Measurements from ENCODE around the gene SMAP1. TPM values are rescaled to one million over a fixed set of nuclear protein-coding genes. Genes with fewer than 3 reads are reported as not detected.

SMAP1 gene
- total and polyA plus RNA-seq, 9 of the 15 experiments (the other 6 are each of a cell fraction or from before 2014, with no cell fraction given) = 11.4 to 26.4 (median 15.5) TPM

- peak; percentile 43 for TF ChIP-seq PRPF4 (IDR thresholded peaks at IDR 0.05; ENCODE audit: insufficient read depth, low read depth, low read length, poor library complexity, severe bottlenecking)
- peak; percentile 76 for TF ChIP-seq POLR2A (conservative IDR thresholded peaks at IDR 0.05)
- no peak for TF ChIP-seq ZNF77 (CRISPR knock-in tag; IDR thresholded peaks at IDR 0.05)
- TF ChIP-seq SRSF3 (IDR thresholded peaks at IDR 0.05; ENCODE audit: insufficient read depth, low read length) = no peak
- TF ChIP-seq MIER1 (IDR thresholded peaks at IDR 0.05; ENCODE audit: low read depth) = no peak
- no peak for TF ChIP-seq ZNF436 (CRISPR knock-in tag; IDR thresholded peaks at IDR 0.05)
- no peak for TF ChIP-seq CBX2 (IDR thresholded peaks at IDR 0.05; ENCODE audit: insufficient read depth, low read length, poor library complexity, severe bottlenecking)
- peak; percentile 44 for TF ChIP-seq TBP (optimal IDR thresholded peaks at IDR 0.05; ENCODE audit: low read depth, low read length)
- TF ChIP-seq MLLT1 (IDR thresholded peaks at IDR 0.05) = no peak
- peak in 1 of 2 experiments; percentile 50; a peak in 1 of 4 replicates for TF ChIP-seq HDAC1 (IDR thresholded peaks at IDR 0.05)
- TF ChIP-seq ELF1 (tag; IDR thresholded peaks at IDR 0.05) = peak; percentile 95
- no peak for TF ChIP-seq ZNF133 (CRISPR knock-in tag; IDR thresholded peaks at IDR 0.05)
- 0 out of 2 replicates have a peak, but pooled peaks have one; percentile 51 for TF ChIP-seq CBX1 (IDR thresholded peaks at IDR 0.05; ENCODE audit: low read depth)
- TF ChIP-seq PTRF (tag; IDR thresholded peaks at IDR 0.05) = no peak
- TF ChIP-seq JUN (IDR thresholded peaks at IDR 0.05; ENCODE audit: borderline replicate concordance, low read depth, low read length) = no peak
- TF ChIP-seq JUN (CRISPR knock-in tag; IDR thresholded peaks at IDR 0.05; ENCODE audit: borderline replicate concordance) = peak; percentile 82; the same call in 1 of the 2 replicates
- TF ChIP-seq CREBBP (IDR thresholded peaks at IDR 0.05; ENCODE audit: low read depth, low read length) = no peak
- no peak for TF ChIP-seq HMGXB4 (CRISPR knock-in tag; IDR thresholded peaks at IDR 0.05)
- TF ChIP-seq ZNF253 (CRISPR knock-in tag; conservative IDR thresholded peaks at IDR 0.05) = no peak
- TF ChIP-seq, protein P1, sequence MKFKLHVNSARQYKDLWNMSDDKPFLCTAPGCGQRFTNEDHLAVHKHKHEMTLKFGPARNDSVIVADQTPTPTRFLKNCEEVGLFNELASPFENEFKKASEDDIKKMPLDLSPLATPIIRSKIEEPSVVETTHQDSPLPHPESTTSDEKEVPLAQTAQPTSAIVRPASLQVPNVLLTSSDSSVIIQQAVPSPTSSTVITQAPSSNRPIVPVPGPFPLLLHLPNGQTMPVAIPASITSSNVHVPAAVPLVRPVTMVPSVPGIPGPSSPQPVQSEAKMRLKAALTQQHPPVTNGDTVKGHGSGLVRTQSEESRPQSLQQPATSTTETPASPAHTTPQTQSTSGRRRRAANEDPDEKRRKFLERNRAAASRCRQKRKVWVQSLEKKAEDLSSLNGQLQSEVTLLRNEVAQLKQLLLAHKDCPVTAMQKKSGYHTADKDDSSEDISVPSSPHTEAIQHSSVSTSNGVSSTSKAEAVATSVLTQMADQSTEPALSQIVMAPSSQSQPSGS (CRISPR knock-in tag; IDR thresholded peaks at IDR 0.05) = no peak
Measured at GRCh38 chr6:70667711-70668498, at the start of gene SMAP1 (continued).

Measured in K562 (cell line).